ENCODE measurements around the gene ACOT11.

- no peak for TF ChIP-seq ZNF583 (CRISPR knock-in tag; IDR thresholded peaks at IDR 0.05)
- TF ChIP-seq ZNF780A (CRISPR knock-in tag; IDR thresholded peaks at IDR 0.05): no peak
- TF ChIP-seq CTCF (IDR thresholded peaks at IDR 0.05 in 2 of 3, conservative IDR thresholded peaks at IDR 0.05 in 1 of 3; ENCODE audit: insufficient read depth in 2 of 3, low read depth in 1 of 3, low read length in 3 of 3): no peak
- no peak for TF ChIP-seq ZNF274 (IDR thresholded peaks at IDR 0.05; ENCODE audit: borderline replicate concordance, low read depth, low read length)
- no peak for TF ChIP-seq BHLHE40 (IDR thresholded peaks at IDR 0.05; ENCODE audit: low read length)
Observed at GRCh38 chr1:54624466-54625464, 76.7 kb downstream of the ACOT11 start.
